ENCODE measurements around the gene TMEM62. TPM values are rescaled to one million over a fixed set of nuclear protein-coding genes. Genes with fewer than 3 reads are reported as not detected.
A peak's percentile ranks its signal among the peaks of the same experiment; 100 is the strongest.
"Not testable (repeated sequence)": the region's sequence is repeated elsewhere in the genome, so short reads cannot be mapped to it uniquely, and the experiment has no call there.

The TMEM62 gene
- total RNA-seq, 2 experiments from 2014 or later, result 21.2 to 34.7 TPM

DNA sequence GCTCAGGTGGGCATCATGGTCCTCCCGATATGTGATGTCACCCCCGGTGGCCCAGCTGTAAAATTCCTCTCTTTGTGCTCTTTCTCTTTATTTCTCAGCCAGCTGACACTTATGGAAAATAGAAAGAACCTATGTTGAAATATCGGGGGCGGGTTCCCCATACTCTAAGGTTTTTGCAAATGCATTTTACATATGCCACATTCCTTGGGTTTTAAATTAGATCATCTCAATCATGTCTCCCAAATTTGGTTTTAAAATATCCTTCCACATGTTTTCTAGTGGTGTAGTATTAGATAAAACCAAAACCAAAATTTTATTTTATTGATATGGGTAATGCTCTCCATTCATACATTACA is 4.4 kb upstream of the TMEM62 start:
- H3K27me3 Mint-ChIP-seq, result peaks cover 11% of the 10 kb centered on the region
- peaks cover 8% of the 10 kb centered on the region for H3K4me1 Mint-ChIP-seq
- H3K36me3 Mint-ChIP-seq, result peaks cover 1% of the 10 kb centered on the region
- no peak overlapping the region for H3K27ac Mint-ChIP-seq
- DNase-seq, result no peak
- no peaks in the 10 kb centered on the region for H3K9me3 Mint-ChIP-seq (ENCODE audit: low read depth)
- H3K4me3 Mint-ChIP-seq, result no peak overlapping the region
- CTCF ChIA-PET, result no interaction called here
- ATAC-seq, result no peak

GRCh38 chr15:43132830-43133429 is 456 bp upstream of the TMEM62 start:
- ATAC-seq (no peak), DNase-seq (no peak)
- H3K36me3 Mint-ChIP-seq, result peaks cover 19% of the 10 kb centered on the region
- peak overlapping the region; percentile 96 for H3K27ac Mint-ChIP-seq
- peaks cover 8% of the 10 kb centered on the region for H3K27me3 Mint-ChIP-seq
- CTCF ChIA-PET, result interaction anchor here (1.4 to 1.5 kb wide), 2 partner anchors 26 to 54 kb away, joined by 3 to 4 read pairs; no protein-coding TSS in a partner anchor
- H3K4me1 Mint-ChIP-seq, result peaks cover 28% of the 10 kb centered on the region
- H3K9me3 Mint-ChIP-seq (ENCODE audit: low read depth), result no peaks in the 10 kb centered on the region
- peak overlapping the region; percentile 83 for H3K4me3 Mint-ChIP-seq

GRCh38 chr15:43134157-43134635 is 810 bp downstream of the TMEM62 start:
- Mint-ChIP-seq H3K36me3 (peaks cover 29% of the 10 kb centered on the region), H3K4me1 (peaks cover 28% of the 10 kb centered on the region), H3K27ac (peak overlapping the region; percentile 86), H3K27me3 (peaks cover 3% of the 10 kb centered on the region), H3K9me3 (ENCODE audit: low read depth) (no peaks in the 10 kb centered on the region), H3K4me3 (peak overlapping the region; percentile 83)
- ATAC-seq (peak; percentile 27), DNase-seq (peak; percentile 61)
- CTCF ChIA-PET, result interaction anchor here (1.1 kb wide), 1 partner anchor 18 kb away, joined by 3 read pairs; no protein-coding TSS in a partner anchor

GRCh38 chr15:43135351-43135750 is 2.0 kb downstream of the TMEM62 start:
- no peak overlapping the region for H3K27ac Mint-ChIP-seq
- ATAC-seq (no peak), DNase-seq (no peak)
- H3K4me3 Mint-ChIP-seq, result no peak overlapping the region
- peaks cover 39% of the 10 kb centered on the region for H3K36me3 Mint-ChIP-seq
- CTCF ChIA-PET, result no interaction called here
- H3K9me3 Mint-ChIP-seq (ENCODE audit: low read depth), result no peaks in the 10 kb centered on the region
- H3K4me1 Mint-ChIP-seq, result peaks cover 28% of the 10 kb centered on the region
- no peaks in the 10 kb centered on the region for H3K27me3 Mint-ChIP-seq

- peak; percentile 45 for ATAC-seq
- Mint-ChIP-seq H3K36me3 (peaks cover 63% of the 10 kb centered on the region), H3K27me3 (no peaks in the 10 kb centered on the region), H3K27ac (peak overlapping the region; percentile 58), H3K4me1 (peaks cover 25% of the 10 kb centered on the region), H3K4me3 (no peak overlapping the region), H3K9me3 (ENCODE audit: low read depth) (no peaks in the 10 kb centered on the region)
- CTCF ChIA-PET, result interaction anchor here (1.1 kb wide), 1 partner anchor 52 kb away, joined by 3 read pairs; no protein-coding TSS in a partner anchor
- DNase-seq, result no peak
These were observed 10.0 kb downstream of the TMEM62 start for GRCh38 chr15:43143203-43143941.

DNA sequence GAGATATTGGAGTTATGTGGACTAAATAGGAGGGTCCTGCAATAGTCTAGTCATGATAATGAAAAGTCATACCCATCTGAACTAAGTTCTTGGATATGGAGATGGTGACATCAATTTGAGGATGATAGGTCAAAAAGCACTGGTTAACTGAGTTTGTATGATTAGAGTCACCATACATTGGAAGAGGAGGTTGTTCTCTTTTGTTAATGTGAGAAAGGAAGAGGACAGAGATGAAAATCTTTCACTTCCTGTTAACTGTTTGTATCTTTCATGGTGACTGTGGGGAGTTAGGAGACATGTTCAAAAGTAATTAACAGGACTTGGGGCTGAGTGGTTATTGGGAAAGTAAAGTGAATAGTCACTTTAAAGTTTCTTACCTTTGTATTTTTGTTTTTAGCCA is 11.1 kb downstream of the TMEM62 start:
- ATAC-seq (peak; percentile 63), DNase-seq (no peak)
- CTCF ChIA-PET, result no interaction called here
- H3K27ac Mint-ChIP-seq, result peak overlapping the region; percentile 25
- H3K36me3 Mint-ChIP-seq, result peaks cover 62% of the 10 kb centered on the region
- no peak overlapping the region for H3K4me3 Mint-ChIP-seq
- no peaks in the 10 kb centered on the region for H3K9me3 Mint-ChIP-seq (ENCODE audit: low read depth)
- peaks cover 25% of the 10 kb centered on the region for H3K4me1 Mint-ChIP-seq
- no peaks in the 10 kb centered on the region for H3K27me3 Mint-ChIP-seq

- H3K9me3 Mint-ChIP-seq (ENCODE audit: low read depth), result no peaks in the 10 kb centered on the region
- peaks cover 27% of the 10 kb centered on the region for H3K4me1 Mint-ChIP-seq
- no peak overlapping the region for H3K27ac Mint-ChIP-seq
- CTCF ChIA-PET, result no interaction called here
- no peak for DNase-seq
- ATAC-seq, result no peak
- H3K4me3 Mint-ChIP-seq, result no peak overlapping the region
- peaks cover 55% of the 10 kb centered on the region for H3K36me3 Mint-ChIP-seq
- H3K27me3 Mint-ChIP-seq, result no peaks in the 10 kb centered on the region
These were observed 12.8 kb downstream of the TMEM62 start for GRCh38 chr15:43146184-43146583.

GRCh38 chr15:43150191-43150929 is 17.0 kb downstream of the TMEM62 start:
- no peak overlapping the region for H3K27ac Mint-ChIP-seq
- ATAC-seq, result no peak
- DNase-seq, result no peak
- no peak overlapping the region for H3K4me3 Mint-ChIP-seq
- peaks cover 55% of the 10 kb centered on the region for H3K36me3 Mint-ChIP-seq
- no peaks in the 10 kb centered on the region for H3K9me3 Mint-ChIP-seq (ENCODE audit: low read depth)
- CTCF ChIA-PET, result no interaction called here
- H3K4me1 Mint-ChIP-seq, result peaks cover 24% of the 10 kb centered on the region
- H3K27me3 Mint-ChIP-seq, result no peaks in the 10 kb centered on the region

DNA sequence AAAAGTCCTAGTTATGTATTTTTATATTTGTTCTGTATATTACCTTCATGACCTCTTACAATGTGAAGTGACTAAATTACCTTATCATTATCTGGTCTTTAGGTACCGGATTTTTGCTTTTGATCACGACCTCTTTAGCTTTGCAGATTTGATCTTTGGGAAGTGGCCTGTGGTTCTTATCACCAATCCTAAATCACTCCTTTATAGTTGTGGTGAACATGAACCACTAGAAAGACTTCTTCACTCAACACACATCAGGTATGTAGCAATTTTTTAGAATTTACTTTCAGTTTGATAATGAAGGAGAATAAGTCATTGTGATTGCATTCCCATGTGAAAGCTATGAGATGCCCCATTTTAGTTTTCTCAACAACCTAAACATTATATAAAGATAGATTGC is 18.3 kb downstream of the TMEM62 start:
- ATAC-seq, result peak; percentile 77
- no peak for DNase-seq
- Mint-ChIP-seq H3K9me3 (ENCODE audit: low read depth) (no peaks in the 10 kb centered on the region), H3K36me3 (peaks cover 51% of the 10 kb centered on the region), H3K4me1 (peaks cover 23% of the 10 kb centered on the region), H3K27me3 (no peaks in the 10 kb centered on the region), H3K4me3 (no peak overlapping the region), H3K27ac (peak overlapping the region; percentile 3)
- CTCF ChIA-PET, result interaction anchor here (0.8 to 1.1 kb wide), 3 partner anchors 18 to 134 kb away, joined by 3 read pairs; no protein-coding TSS in a partner anchor

DNA sequence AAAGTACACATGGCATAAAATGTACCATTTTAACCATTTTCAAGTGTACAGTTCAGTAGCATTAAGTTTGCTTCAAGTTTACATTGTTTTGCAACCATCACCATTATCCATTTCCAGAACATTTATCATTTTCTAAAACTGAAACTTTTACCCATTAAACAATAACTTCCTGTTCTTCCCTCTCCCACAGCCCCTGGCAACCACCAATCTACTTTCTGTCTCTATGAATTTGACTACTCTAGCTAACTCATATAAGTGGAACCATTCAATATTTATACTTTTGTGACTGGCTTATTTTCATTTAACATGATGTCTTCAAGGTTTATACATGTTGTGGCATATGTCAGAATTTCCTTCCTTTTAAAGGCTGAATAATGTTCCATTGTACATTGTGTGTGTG is 19.9 kb downstream of the TMEM62 start:
- no peaks in the 10 kb centered on the region for H3K27me3 Mint-ChIP-seq
- H3K4me1 Mint-ChIP-seq, result peaks cover 23% of the 10 kb centered on the region
- CTCF ChIA-PET, result no interaction called here
- no peak overlapping the region for H3K4me3 Mint-ChIP-seq
- no peak for DNase-seq
- peak; percentile 23 for ATAC-seq
- H3K36me3 Mint-ChIP-seq, result peaks cover 52% of the 10 kb centered on the region
- H3K9me3 Mint-ChIP-seq (ENCODE audit: low read depth), result no peaks in the 10 kb centered on the region
- peak overlapping the region; percentile 26 for H3K27ac Mint-ChIP-seq

DNA sequence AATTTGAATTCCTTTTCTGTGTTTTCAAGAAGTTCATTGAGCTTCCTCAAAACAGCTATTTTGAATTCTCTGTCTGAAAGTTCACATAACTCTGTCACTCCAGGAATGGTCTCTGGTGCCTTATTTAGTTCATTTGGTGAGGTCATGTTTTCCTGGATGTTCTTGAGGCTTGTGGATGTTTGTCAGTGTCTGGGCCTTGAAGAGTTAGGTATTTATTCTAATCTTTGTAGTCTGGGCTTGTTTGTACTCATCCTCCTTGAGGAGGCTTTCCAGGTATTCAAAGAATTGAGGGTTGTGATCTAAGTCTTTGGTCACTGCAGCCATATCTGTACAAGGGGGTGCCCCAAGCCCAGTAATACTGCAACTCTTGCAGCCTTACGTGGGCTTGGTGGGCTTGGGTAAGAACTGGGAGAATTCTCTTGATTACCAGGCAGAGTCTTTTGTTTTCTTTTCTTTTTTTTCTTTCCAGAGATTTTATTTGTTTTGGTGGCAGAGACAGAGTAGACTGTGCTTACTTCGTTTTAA is 32.5 kb downstream of the TMEM62 start:
- Mint-ChIP-seq H3K36me3 (peaks cover 43% of the 10 kb centered on the region), H3K27ac (peak overlapping the region; percentile 22), H3K27me3 (no peaks in the 10 kb centered on the region), H3K4me1 (peaks cover 5% of the 10 kb centered on the region), H3K9me3 (ENCODE audit: low read depth) (no peaks in the 10 kb centered on the region), H3K4me3 (no peak overlapping the region)
- CTCF ChIA-PET, result no interaction called here
- DNase-seq, result no peak
- ATAC-seq, result no peak

DNA sequence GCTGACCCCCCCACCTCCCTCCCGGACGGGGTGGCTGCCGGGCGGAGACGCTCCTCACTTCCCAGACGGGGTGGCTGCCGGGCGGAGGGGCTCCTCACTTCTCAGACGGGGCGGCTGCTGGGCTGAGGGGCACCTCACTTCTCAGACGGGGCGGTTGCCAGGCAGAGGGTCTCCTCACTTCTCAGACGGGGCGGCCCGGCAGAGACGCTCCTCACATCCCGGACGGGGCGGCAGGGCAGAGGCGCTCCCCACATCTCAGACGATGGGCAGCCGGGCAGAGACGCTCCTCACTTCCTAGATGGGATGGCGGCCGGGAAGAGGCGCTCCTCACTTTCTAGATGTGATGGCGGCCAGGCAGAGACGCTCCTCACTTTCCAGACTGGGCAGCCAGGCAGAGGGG is 33.9 kb downstream of the TMEM62 start:
- H3K4me1 Mint-ChIP-seq; H3K27ac Mint-ChIP-seq; ATAC-seq; CTCF ChIA-PET; H3K27me3 Mint-ChIP-seq; H3K4me3 Mint-ChIP-seq; H3K9me3 Mint-ChIP-seq (ENCODE audit: low read depth); DNase-seq: not testable (repeated sequence)
- peaks cover 48% of the 10 kb centered on the region for H3K36me3 Mint-ChIP-seq
